SK-N-SH (cell line): ENCODE data around the gene B3GALNT1. TPM values are rescaled to one million over a fixed set of nuclear protein-coding genes. Genes with fewer than 3 reads are reported as not detected.

Experiments
- CTCF ChIA-PET: fragments of 300-600, 350-600 bp; formaldehyde crosslinking; extraction: SDS; loops from one replicate; lab custom pipeline; 2021; lab: Yijun Ruan, JAX
- POLR2A ChIA-PET: fragments of 350-600 bp; sonication (Branson Sonifier 250); formaldehyde crosslinking; extraction: SDS; loops from one replicate; lab custom pipeline; 2020; ENCODE audit warnings: antibody characterized with exemption, inconsistent platforms; lab: Yijun Ruan, JAX
- DNase-seq: peaks from one replicate; pipeline ENCODE4 v3.0.0; 2012
- H2AFZ ChIP-seq: fragments of 200-600 bp; sonication (generic); 2 replicates; pipeline ENCODE4 v1.8.1; 2016; ENCODE audit warnings: antibody characterized with exemption, mild to moderate bottlenecking, low read depth
- H3F3A ChIP-seq: fragments of 200-600 bp; sonication (generic); replicated peaks from 2 replicates; pipeline ENCODE3; 2016; ENCODE audit warnings: antibody characterized with exemption, mild to moderate bottlenecking; ENCODE audit not compliant: insufficient read depth
- H3K27ac ChIP-seq, 2 experiments: fragments of 200-500 bp in 1 of 2; fragments of 200-600 bp in 1 of 2; sonication (Bioruptor generic) in 1 of 2; sonication (generic), shearing (Covaris generic) in 1 of 2; 2 replicates each; pipeline versions ENCODE4 v1.5.1 to v1.6.1; 2014 to 2016; ENCODE audit warnings: low read depth in 2 of 2, inconsistent platforms in 1 of 2, low read length in 1 of 2, mild to moderate bottlenecking in 1 of 2, mixed read lengths in 1 of 2
- H3K27me3 ChIP-seq: fragments of 200-600 bp; sonication (generic), shearing (Covaris generic); 2 replicates; pipeline ENCODE4 v1.6.1; 2016; ENCODE audit warnings: mixed run types; ENCODE audit not compliant: insufficient read depth
- H3K36me3 ChIP-seq, 2 experiments: fragments of 200-500 bp in 1 of 2; fragments of 200-600 bp in 1 of 2; sonication (Bioruptor generic) in 1 of 2; sonication (generic) in 1 of 2; replicated peaks in 1 of 2; 2 replicates each; pipeline versions ENCODE3 to v1.5.1; 2014 to 2016; ENCODE audit warnings: low read length in 1 of 2, mild to moderate bottlenecking in 1 of 2; ENCODE audit not compliant: insufficient read depth in 2 of 2, control insufficient read depth in 1 of 2
- H3K4me1 ChIP-seq, 2 experiments: fragments of 200-500 bp in 1 of 2; fragments of 200-600 bp in 1 of 2; sonication (Bioruptor generic) in 1 of 2; sonication (generic), shearing (Covaris generic) in 1 of 2; 2 replicates each; pipeline versions ENCODE4 v1.5.1 to v1.6.1; 2014 to 2016; ENCODE audit warnings: low read depth in 1 of 2, low read length in 1 of 2, mixed run types in 1 of 2; ENCODE audit not compliant: insufficient read depth in 2 of 2, control insufficient read depth in 1 of 2
- H3K4me2 ChIP-seq: fragments of 200-600 bp; sonication (generic), shearing (Covaris generic); 2 replicates; pipeline ENCODE4 v1.6.1; 2017; ENCODE audit warnings: mixed run types
- H3K4me3 ChIP-seq, 2 experiments: fragments of 200-500 bp in 1 of 2; fragments of 200-600 bp in 1 of 2; sonication (Bioruptor generic) in 1 of 2; sonication (generic), shearing (Covaris generic) in 1 of 2; 2 replicates each; pipeline versions ENCODE4 v1.5.1 to v1.8.1; 2014 to 2016; ENCODE audit warnings: low read depth in 2 of 2, inconsistent platforms in 1 of 2, low read length in 1 of 2, mild to moderate bottlenecking in 1 of 2, mixed read lengths in 1 of 2, moderate library complexity in 1 of 2
- H3K79me2 ChIP-seq: fragments of 200-600 bp; sonication (generic); 2 replicates; pipeline ENCODE4 v1.8.1; 2017; ENCODE audit warnings: mild to moderate bottlenecking; ENCODE audit not compliant: insufficient read depth
- H3K9ac ChIP-seq: fragments of 200-600 bp; sonication (generic); 2 replicates; pipeline ENCODE4 v1.6.1; 2017; ENCODE audit warnings: mixed run types
- H3K9me2 ChIP-seq: fragments of 200-600 bp; sonication (generic); 2 replicates; pipeline ENCODE4 v1.6.1; 2017; ENCODE audit warnings: mixed run types
- H3K9me3 ChIP-seq: fragments of 200-600 bp; sonication (generic); 2 replicates; pipeline ENCODE4 v1.6.1; 2017; ENCODE audit warnings: mixed run types, mild to moderate bottlenecking, moderate library complexity
- H4K20me1 ChIP-seq: fragments of 200-600 bp; sonication (generic); 2 replicates; pipeline ENCODE4 v1.6.1; 2017; ENCODE audit warnings: mild to moderate bottlenecking, mixed run types; ENCODE audit not compliant: insufficient read depth
- ELF1 ChIP-seq: IDR thresholded peaks from 2 replicates; pipeline ENCODE4 v1.4.0; 2012
- EP300 ChIP-seq, 2 experiments: IDR thresholded peaks; 2 replicates each; pipeline versions ENCODE4 v1.4.0 to v1.6.1; 2012; ENCODE audit warnings: borderline replicate concordance in 1 of 2, low read depth in 1 of 2, low read length in 1 of 2
- EZH2phosphoT487 ChIP-seq: fragments of 200-600 bp; sonication (generic); IDR thresholded peaks from 2 replicates; pipeline ENCODE4 v1.6.1; 2017; ENCODE audit warnings: low read depth, mixed run types, mild to moderate bottlenecking, antibody characterized with exemption, moderate library complexity, borderline replicate concordance
- FOSL2 ChIP-seq: IDR thresholded peaks from 2 replicates; pipeline ENCODE4 v1.4.0; 2012; ENCODE audit warnings: low read depth, mild to moderate bottlenecking, moderate library complexity, borderline replicate concordance
- FOXJ3 ChIP-seq: sonication (generic); formaldehyde crosslinking; IDR thresholded peaks from 2 replicates; pipeline ENCODE4 v1.5.1; 2020; ENCODE audit warnings: mild to moderate bottlenecking, missing genetic modification reagents
- FOXM1 ChIP-seq: IDR thresholded peaks from 2 replicates; pipeline ENCODE4 v1.4.0; 2012; ENCODE audit warnings: low read depth, mild to moderate bottlenecking
- GABPA ChIP-seq: IDR thresholded peaks from 2 replicates; pipeline ENCODE4 v1.4.0; 2012; ENCODE audit warnings: low read depth, mild to moderate bottlenecking
- IRF3 ChIP-seq: fragments of 150-350 bp; IDR thresholded peaks from 2 replicates; pipeline ENCODE4 v1.6.1; 2016; ENCODE audit warnings: mild to moderate bottlenecking, low read depth, low read length
- JUND ChIP-seq: IDR thresholded peaks from 2 replicates; pipeline ENCODE4 v1.4.0; 2012
- MAX ChIP-seq: IDR thresholded peaks from 2 replicates; pipeline ENCODE4 v1.4.0; 2012; ENCODE audit warnings: low read depth
- NFIC ChIP-seq: IDR thresholded peaks from 2 replicates; pipeline ENCODE4 v1.4.0; 2012; ENCODE audit warnings: borderline replicate concordance
- NRF1 ChIP-seq: IDR thresholded peaks from 2 replicates; pipeline ENCODE4 v1.6.1; 2012; ENCODE audit warnings: low read depth, mild to moderate bottlenecking, low read length
- RAD21 ChIP-seq: IDR thresholded peaks from 2 replicates; pipeline ENCODE4 v1.6.1; 2012; ENCODE audit warnings: mild to moderate bottlenecking, low read length
- RCOR1 ChIP-seq: fragments of 150-350 bp; IDR thresholded peaks from 2 replicates; pipeline ENCODE4 v1.6.1; 2017; ENCODE audit warnings: antibody characterized with exemption, low read length
- RFX5 ChIP-seq: IDR thresholded peaks from 2 replicates; pipeline ENCODE4 v1.6.1; 2012; ENCODE audit warnings: mild to moderate bottlenecking, improper control_type of control experiment, low read length
- RXRA ChIP-seq: IDR thresholded peaks from 2 replicates; pipeline ENCODE4 v1.4.0; 2012; ENCODE audit warnings: low read depth, mild to moderate bottlenecking, borderline replicate concordance
- SIN3A ChIP-seq: IDR thresholded peaks from 2 replicates; pipeline ENCODE4 v1.6.1; 2012; ENCODE audit warnings: low read depth, mild to moderate bottlenecking, low read length, moderate library complexity, borderline replicate concordance
- SMC3 ChIP-seq: IDR thresholded peaks from 2 replicates; pipeline ENCODE4 v1.6.1; 2012; ENCODE audit warnings: low read depth, low read length, improper control_type of control experiment
- TCF12 ChIP-seq: IDR thresholded peaks from 2 replicates; pipeline ENCODE4 v1.4.0; 2012
- USF1 ChIP-seq: IDR thresholded peaks from 2 replicates; pipeline ENCODE4 v1.4.0; 2012; ENCODE audit warnings: low read depth, borderline replicate concordance
- YY1 ChIP-seq: IDR thresholded peaks from 2 replicates; pipeline ENCODE4 v1.4.0; 2012; ENCODE audit warnings: low read depth, mild to moderate bottlenecking
- WGBS: methylation state at CpG from one replicate; pipeline ENCODE4 v1.1.6; 2017; ENCODE audit warnings: low lambda C conversion rate; 5-methylcytosine and 5-hydroxymethylcytosine counted together
- polyA plus RNA-seq, 3 experiments: library from polyadenylated mRNA; depleted of rRNA; stranded (reverse); fragments of >200 nt; gene quantifications; 2 replicates each; pipeline ENCODE4 v1.2.3, GENCODE V29; 2012

B3GALNT1 gene
- polyA plus RNA-seq, 1 of the 3 experiments (the other 2 are of a cell fraction), result 0.15 TPM

- ChIA-PET POLR2A (no interaction called here), CTCF (interaction anchor here (2.3 kb wide), 1 partner anchor 26 kb away, joined by 6 read pairs; no protein-coding TSS in a partner anchor)
- H3K79me2 ChIP-seq, result no peaks in the 10 kb centered on the region
- no peak overlapping the region for H3K4me2 ChIP-seq
- H3K27ac ChIP-seq, result no peak overlapping the region
- peaks cover 8% of the 10 kb centered on the region for H3F3A ChIP-seq
- no peaks in the 10 kb centered on the region for H3K9me3 ChIP-seq
- TF ChIP-seq EP300 (IDR thresholded peaks at IDR 0.05; ENCODE audit: borderline replicate concordance in 1 of 2, low read depth in 1 of 2, low read length in 1 of 2) (no peak), FOSL2 (no peak), USF1 (no peak), RCOR1 (no peak), YY1 (no peak), NFIC (no peak), ELF1 (no peak), IRF3 (no peak), JUND (no peak), FOXM1 (no peak), TCF12 (no peak), RXRA (no peak), SMC3 (no peak), GABPA (no peak), EZH2phosphoT487 (no peak)
- no peak for DNase-seq
- H4K20me1 ChIP-seq, result no peaks in the 10 kb centered on the region
- no peaks in the 10 kb centered on the region for H3K9me2 ChIP-seq
- no peak overlapping the region for H2AFZ ChIP-seq
- no peaks in the 10 kb centered on the region; a peak in 1 of 4 replicates for H3K4me1 ChIP-seq
- WGBS, result 48% methylated on average over 1 of the region's 1 CpG
- no peaks in the 10 kb centered on the region for H3K36me3 ChIP-seq
- H3K4me3 ChIP-seq, result no peak overlapping the region
- peaks cover 5% of the 10 kb centered on the region; the same call in 1 of the 2 replicates for H3K27me3 ChIP-seq
- no peak overlapping the region for H3K9ac ChIP-seq
Observed at GRCh38 chr3:161072211-161072621, 32.9 kb downstream of the B3GALNT1 start.

- Histone ChIP-seq H3K27ac (no peak overlapping the region), H3K27me3 (peaks cover 5% of the 10 kb centered on the region; the same call in 1 of the 2 replicates), H3K79me2 (no peaks in the 10 kb centered on the region), H3F3A (peaks cover 8% of the 10 kb centered on the region), H3K9ac (no peak overlapping the region), H3K4me3 (no peak overlapping the region), H3K9me2 (no peaks in the 10 kb centered on the region), H4K20me1 (no peaks in the 10 kb centered on the region), H3K4me1 (no peaks in the 10 kb centered on the region; a peak in 1 of 4 replicates), H3K9me3 (no peaks in the 10 kb centered on the region), H2AFZ (no peak overlapping the region), H3K36me3 (no peaks in the 10 kb centered on the region), H3K4me2 (no peak overlapping the region)
- 75% methylated on average over 6 of the region's 6 CpGs for WGBS
- DNase-seq, result no peak
- ChIA-PET CTCF (interaction anchor here (0.6 to 2.3 kb wide), 2 partner anchors 11 to 27 kb away, joined by 3 to 6 read pairs; no protein-coding TSS in a partner anchor), POLR2A (no interaction called here)
- no peak for TF ChIP-seq FOXJ3 (CRISPR knock-in tag)
- TF ChIP-seq ELF1, result no peak
- no peak for TF ChIP-seq SMC3
- no peak for TF ChIP-seq RXRA
- TF ChIP-seq MAX, result no peak
- no peak for TF ChIP-seq RAD21
- no peak for TF ChIP-seq NFIC
- TF ChIP-seq USF1, result no peak
- no peak for TF ChIP-seq NRF1
- no peak for TF ChIP-seq IRF3
- no peak for TF ChIP-seq SIN3A
- TF ChIP-seq RFX5, result no peak
Observed at GRCh38 chr3:161070980-161071663, 34.0 kb downstream of the B3GALNT1 start.
